Chondrocyte (in vitro differentiated cells): ENCODE measurements around the gene HDAC4. TPM values are rescaled to one million over a fixed set of nuclear protein-coding genes. Genes with fewer than 3 reads are reported as not detected.

ENCODE experiments used
- DNase-seq: peaks from one replicate; pipeline ENCODE4 v3.0.0; 2021; ENCODE audit warnings: mixed read lengths, low spot score
- H3K27ac Mint-ChIP-seq: one replicate; pipeline ENCODE4 v1.8.0; 2021; ENCODE audit warnings: mild to moderate bottlenecking, moderate library complexity, mixed read lengths; ENCODE audit not compliant: unreplicated experiment
- H3K27me3 Mint-ChIP-seq: 2 replicates; pipeline ENCODE4 v1.8.0; 2021; ENCODE audit warnings: low read depth, mixed read lengths
- H3K36me3 Mint-ChIP-seq: 2 replicates; pipeline ENCODE4 v1.8.0; 2021; ENCODE audit warnings: low read depth, mixed read lengths
- H3K4me1 Mint-ChIP-seq: 2 replicates; pipeline ENCODE4 v1.8.0; 2021; ENCODE audit warnings: low read depth, mild to moderate bottlenecking, mixed read lengths
- H3K4me3 Mint-ChIP-seq: one replicate; pipeline ENCODE4 v1.8.0; 2021; ENCODE audit warnings: mild to moderate bottlenecking, moderate library complexity, mixed read lengths; ENCODE audit not compliant: unreplicated experiment
- H3K9me3 Mint-ChIP-seq: 2 replicates; pipeline ENCODE4 v1.8.0; 2021; ENCODE audit warnings: low read depth, mixed read lengths
- CTCF ChIP-seq: fragments of 200-600 bp; sonication (generic); IDR thresholded peaks from 2 replicates; pipeline ENCODE4 v1.5.0; 2021; ENCODE audit warnings: antibody characterized with exemption, mild to moderate bottlenecking, moderate library complexity
- total RNA-seq: library from RNA; stranded (reverse); gene quantifications from 3 replicates; pipeline ENCODE4 v1.2.1, GENCODE V29; 2021

HDAC4 gene
- total RNA-seq, 1 donor from 2014 or later: 22.3 TPM

GRCh38 chr2:239443102-239443620 is 42.3 kb upstream of the HDAC4 start:
- H3K9me3 Mint-ChIP-seq: peaks cover 10% of the 10 kb centered on the region
- no peak for TF ChIP-seq CTCF
- peaks cover 31% of the 10 kb centered on the region for H3K27me3 Mint-ChIP-seq
- H3K27ac Mint-ChIP-seq: no peak overlapping the region
- H3K4me1 Mint-ChIP-seq: peaks cover 24% of the 10 kb centered on the region
- no peak overlapping the region for H3K4me3 Mint-ChIP-seq
- H3K36me3 Mint-ChIP-seq: no peaks in the 10 kb centered on the region
- no peak for DNase-seq

- DNase-seq: no peak
- no peak for TF ChIP-seq CTCF
- peaks cover 6% of the 10 kb centered on the region for H3K9me3 Mint-ChIP-seq
- H3K27ac Mint-ChIP-seq: no peak overlapping the region
- no peaks in the 10 kb centered on the region for H3K36me3 Mint-ChIP-seq
- H3K4me3 Mint-ChIP-seq: no peak overlapping the region
- peaks cover 31% of the 10 kb centered on the region for H3K27me3 Mint-ChIP-seq
- peaks cover 24% of the 10 kb centered on the region for H3K4me1 Mint-ChIP-seq
Observed at GRCh38 chr2:239442192-239442591, 41.4 kb upstream of the HDAC4 start.

- no peak for DNase-seq
- no peak overlapping the region for H3K27ac Mint-ChIP-seq
- peak overlapping the region; percentile 65 for H3K4me3 Mint-ChIP-seq
- H3K36me3 Mint-ChIP-seq: no peaks in the 10 kb centered on the region
- TF ChIP-seq CTCF: no peak
- peaks cover 4% of the 10 kb centered on the region for H3K9me3 Mint-ChIP-seq
- peaks cover 28% of the 10 kb centered on the region for H3K27me3 Mint-ChIP-seq
- peaks cover 24% of the 10 kb centered on the region for H3K4me1 Mint-ChIP-seq
Observed at GRCh38 chr2:239441261-239442078, 40.6 kb upstream of the HDAC4 start.

GRCh38 chr2:239440511-239440959 is 39.7 kb upstream of the HDAC4 start:
- no peak for TF ChIP-seq CTCF
- H3K4me1 Mint-ChIP-seq: peaks cover 20% of the 10 kb centered on the region
- H3K9me3 Mint-ChIP-seq: peaks cover 3% of the 10 kb centered on the region
- no peak for DNase-seq
- H3K27ac Mint-ChIP-seq: no peak overlapping the region
- peak overlapping the region; percentile 65 for H3K4me3 Mint-ChIP-seq
- H3K27me3 Mint-ChIP-seq: peaks cover 28% of the 10 kb centered on the region
- no peaks in the 10 kb centered on the region for H3K36me3 Mint-ChIP-seq

GRCh38 chr2:239439754-239440315 is 39.0 kb upstream of the HDAC4 start:
- no peak for DNase-seq
- Mint-ChIP-seq H3K4me1 (peaks cover 17% of the 10 kb centered on the region), H3K27ac (no peak overlapping the region), H3K4me3 (no peak overlapping the region), H3K27me3 (peaks cover 28% of the 10 kb centered on the region), H3K36me3 (no peaks in the 10 kb centered on the region), H3K9me3 (peaks cover 3% of the 10 kb centered on the region)
- no peak for TF ChIP-seq CTCF
